ENCODE measurements around the gene TRMT61A.

TRMT61A gene

DNA sequence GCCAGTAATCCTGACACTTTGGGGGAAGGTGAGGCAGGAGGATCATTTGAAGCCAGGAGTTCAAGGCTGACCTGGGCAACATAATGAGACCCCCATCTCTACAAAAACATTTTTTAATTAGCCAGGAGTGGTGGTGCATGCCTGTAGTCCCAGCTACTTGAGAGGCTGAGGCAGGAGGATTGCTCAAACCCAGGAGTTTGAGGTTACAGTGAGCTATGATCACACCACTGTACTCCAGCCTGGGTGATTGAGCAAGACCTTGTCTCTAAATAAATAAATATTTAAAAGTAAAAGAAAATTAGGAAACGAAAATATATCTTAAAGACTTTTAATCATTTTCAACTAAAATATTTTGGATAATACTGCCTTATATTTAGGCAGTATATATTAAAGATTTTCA lies 32.2 kb upstream of the TRMT61A start:
- H3K27ac ChIP-seq (ENCODE audit: low read depth, low read length, severe bottlenecking), result no peak overlapping the region
- no CpG with 5 or more reads among the region's 1 CpG for WGBS, 2 experiments (ENCODE audit: insufficient coverage in 2 of 2)
- H3K9me3 ChIP-seq (ENCODE audit: control insufficient read depth, low read length), result no peaks in the 10 kb centered on the region
- peaks cover 7% of the 10 kb centered on the region for H3K4me1 ChIP-seq (ENCODE audit: control insufficient read depth, insufficient read depth, low read length, poor library complexity, severe bottlenecking)
- no peak overlapping the region for H3K4me3 ChIP-seq (ENCODE audit: extremely low read depth, insufficient read depth, low read length, poor library complexity, severe bottlenecking)
- H3K36me3 ChIP-seq (ENCODE audit: control insufficient read depth, insufficient read depth, low read length), result peaks cover 76% of the 10 kb centered on the region

DNA sequence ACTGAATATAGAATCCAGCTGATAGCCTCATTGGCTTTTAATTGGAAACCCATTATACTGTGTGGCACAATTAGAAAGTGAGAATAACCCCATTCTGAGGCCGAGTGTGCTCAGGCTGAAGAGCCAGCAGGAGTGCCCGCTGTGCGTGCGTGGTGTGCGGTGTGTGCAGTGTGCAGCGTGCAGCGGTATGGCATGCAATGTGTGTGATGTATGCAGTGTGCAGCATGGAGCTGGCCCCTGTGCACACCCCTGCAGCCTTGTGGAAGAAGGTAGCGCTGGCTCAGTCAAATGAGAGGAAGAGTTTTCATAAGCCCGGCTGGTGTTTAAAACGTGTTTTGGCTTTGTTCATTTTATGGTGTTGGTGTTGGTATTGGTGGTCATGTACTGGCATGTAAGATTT lies 29.3 kb upstream of the TRMT61A start:
- Histone ChIP-seq H3K36me3 (ENCODE audit: control insufficient read depth, insufficient read depth, low read length) (peaks cover 79% of the 10 kb centered on the region), H3K4me1 (ENCODE audit: control insufficient read depth, insufficient read depth, low read length, poor library complexity, severe bottlenecking) (peaks cover 7% of the 10 kb centered on the region), H3K4me3 (ENCODE audit: extremely low read depth, insufficient read depth, low read length, poor library complexity, severe bottlenecking) (no peak overlapping the region), H3K27ac (ENCODE audit: low read depth, low read length, severe bottlenecking) (no peak overlapping the region), H3K9me3 (ENCODE audit: control insufficient read depth, low read length) (no peaks in the 10 kb centered on the region)
- WGBS, 2 experiments (ENCODE audit: insufficient coverage in 2 of 2), result 75 to 90% methylated on average over 2 to 8 of the region's 10 CpGs

DNA sequence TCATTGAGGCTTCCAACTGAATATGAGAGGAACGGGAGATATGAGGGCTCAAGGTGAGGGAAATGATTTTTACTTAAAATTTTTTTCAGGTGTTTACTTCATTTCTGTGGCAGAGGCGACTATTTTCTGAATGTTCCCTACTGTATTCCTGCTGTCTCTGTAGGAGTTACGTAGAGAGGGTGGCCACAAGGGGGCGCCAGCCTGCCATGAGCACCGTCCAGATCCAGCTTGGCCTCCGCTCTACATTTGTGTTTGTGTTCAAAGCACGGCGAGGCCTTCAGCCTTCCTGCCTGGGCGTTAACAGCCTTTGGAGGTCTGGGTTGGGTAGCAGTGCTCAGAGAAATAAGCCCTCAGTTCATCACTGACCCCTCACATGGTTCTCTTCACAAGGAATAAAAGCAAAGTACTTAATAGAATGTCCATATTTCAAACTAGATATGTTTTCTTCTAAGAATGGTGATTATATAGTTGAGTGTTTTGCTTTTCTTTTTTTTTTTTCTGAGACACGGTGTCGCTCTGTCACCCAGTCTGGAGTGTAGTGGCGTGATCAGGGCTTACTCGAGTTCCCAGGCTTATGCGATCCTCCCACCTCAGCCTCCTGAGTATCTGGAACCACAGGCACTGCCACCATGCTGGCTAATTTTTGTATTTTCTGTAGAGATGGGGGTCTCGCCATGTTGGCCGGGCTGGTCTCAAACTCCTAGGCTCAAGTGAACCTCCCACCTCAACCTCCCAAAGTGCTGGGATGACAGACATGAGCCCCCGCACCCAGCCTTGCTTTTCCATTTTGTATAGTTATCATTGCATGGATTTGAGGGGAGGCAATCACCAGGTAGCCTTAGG lies 28.6 kb upstream of the TRMT61A start:
- WGBS, 2 experiments (ENCODE audit: insufficient coverage in 2 of 2), result 19 to 50% methylated on average over 4 to 7 of the region's 17 CpGs
- H3K4me3 ChIP-seq (ENCODE audit: extremely low read depth, insufficient read depth, low read length, poor library complexity, severe bottlenecking), result no peak overlapping the region
- H3K27ac ChIP-seq (ENCODE audit: low read depth, low read length, severe bottlenecking), result no peak overlapping the region
- H3K36me3 ChIP-seq (ENCODE audit: control insufficient read depth, insufficient read depth, low read length), result peaks cover 79% of the 10 kb centered on the region
- H3K4me1 ChIP-seq (ENCODE audit: control insufficient read depth, insufficient read depth, low read length, poor library complexity, severe bottlenecking), result peaks cover 7% of the 10 kb centered on the region
- H3K9me3 ChIP-seq (ENCODE audit: control insufficient read depth, low read length), result no peaks in the 10 kb centered on the region

DNA sequence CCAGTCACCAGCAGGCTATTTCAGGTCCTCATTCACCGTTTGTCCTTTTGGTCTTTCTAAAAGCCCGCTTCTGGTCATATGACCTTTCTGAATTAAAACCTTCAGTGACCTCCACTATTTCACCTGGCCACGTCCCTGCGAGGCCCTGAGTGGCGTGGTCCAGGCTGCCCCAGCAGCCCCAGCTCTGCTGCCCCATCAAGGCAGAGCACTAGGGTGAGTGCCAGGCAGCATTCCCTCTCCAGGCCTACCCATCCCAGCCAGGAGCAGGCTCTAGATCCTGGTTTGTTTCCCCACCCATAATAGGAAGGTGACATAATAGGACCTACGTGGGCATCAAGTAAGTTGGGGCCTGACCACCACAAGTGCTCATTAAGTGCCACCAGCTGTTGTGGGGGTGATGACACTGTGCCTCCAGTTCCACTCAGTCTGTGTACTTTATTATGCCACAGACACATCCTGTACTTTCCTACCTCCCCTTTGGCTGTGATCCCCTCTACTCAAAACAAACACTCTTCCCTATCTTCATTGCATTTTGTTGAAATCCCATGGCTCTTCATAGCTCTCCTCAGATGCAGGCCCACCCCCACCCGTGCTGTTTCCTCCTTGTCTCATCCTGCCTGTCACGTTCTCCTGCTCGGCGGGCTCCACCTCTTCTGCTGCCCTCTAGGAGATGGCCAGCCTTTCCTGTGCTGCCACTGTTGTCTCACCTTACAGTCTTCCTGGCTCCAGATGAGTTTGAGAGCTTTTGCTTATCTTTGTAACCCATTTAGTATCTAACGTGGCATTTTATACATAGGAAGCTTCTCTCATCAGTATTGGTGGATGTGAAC lies 27.7 kb upstream of the TRMT61A start:
- 89 to 93% methylated on average over 9 to 10 of the region's 11 CpGs for WGBS, 2 experiments (ENCODE audit: insufficient coverage in 2 of 2)

DNA sequence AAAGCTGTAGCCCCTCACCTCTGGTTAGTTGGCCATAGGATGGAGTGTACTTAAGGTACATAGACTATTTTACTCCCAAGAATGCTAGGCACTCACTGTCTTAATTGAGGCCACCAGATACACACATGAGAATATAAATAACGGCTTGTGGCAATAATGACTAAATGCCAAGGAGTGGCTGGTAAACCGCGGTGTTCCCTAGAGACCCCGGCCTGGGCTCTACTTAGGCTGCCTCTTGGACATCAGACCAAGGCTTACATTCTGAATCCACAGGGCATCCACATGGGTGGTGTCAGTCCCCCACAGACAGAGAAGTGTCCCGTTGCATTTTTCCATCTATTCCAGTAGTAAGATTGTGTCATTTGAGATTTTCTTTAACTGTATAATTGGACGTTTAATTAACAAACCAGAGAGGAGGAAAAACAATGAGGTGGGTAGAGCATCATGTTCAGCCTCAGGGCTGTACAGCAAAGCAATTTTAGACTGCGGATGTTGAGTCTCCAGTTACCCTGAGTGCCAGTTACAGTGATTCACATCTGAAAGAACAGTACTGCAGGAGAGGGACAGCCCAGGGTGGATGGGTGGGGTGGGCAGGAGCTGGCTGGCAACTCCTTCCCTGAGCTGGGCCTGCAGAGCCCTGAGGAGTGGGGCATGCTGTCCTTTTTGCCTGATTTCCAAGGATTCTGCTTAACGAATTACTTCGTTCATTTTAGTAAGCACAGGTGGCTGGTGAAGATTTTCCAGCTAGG lies 26.9 kb upstream of the TRMT61A start:
- H3K36me3 ChIP-seq (ENCODE audit: control insufficient read depth, insufficient read depth, low read length), result peaks cover 80% of the 10 kb centered on the region

More for the DNA sequence above, 27.7 kb upstream of the TRMT61A start:
- H3K36me3 ChIP-seq (ENCODE audit: control insufficient read depth, insufficient read depth, low read length), result peaks cover 77% of the 10 kb centered on the region
- H3K9me3 ChIP-seq (ENCODE audit: control insufficient read depth, low read length), result no peaks in the 10 kb centered on the region
- no peak overlapping the region for H3K27ac ChIP-seq (ENCODE audit: low read depth, low read length, severe bottlenecking)
- peaks cover 7% of the 10 kb centered on the region for H3K4me1 ChIP-seq (ENCODE audit: control insufficient read depth, insufficient read depth, low read length, poor library complexity, severe bottlenecking)
- no peak overlapping the region for H3K4me3 ChIP-seq (ENCODE audit: extremely low read depth, insufficient read depth, low read length, poor library complexity, severe bottlenecking)

DNA sequence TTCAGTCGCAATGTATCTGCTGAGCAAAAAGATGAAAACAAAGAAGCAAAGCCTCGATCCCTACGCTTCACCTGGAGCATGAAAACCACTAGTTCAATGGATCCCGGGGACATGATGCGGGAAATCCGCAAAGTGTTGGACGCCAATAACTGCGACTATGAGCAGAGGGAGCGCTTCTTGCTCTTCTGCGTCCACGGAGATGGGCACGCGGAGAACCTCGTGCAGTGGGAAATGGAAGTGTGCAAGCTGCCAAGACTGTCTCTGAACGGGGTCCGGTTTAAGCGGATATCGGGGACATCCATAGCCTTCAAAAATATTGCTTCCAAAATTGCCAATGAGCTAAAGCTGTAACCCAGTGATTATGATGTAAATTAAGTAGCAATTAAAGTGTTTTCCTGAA lies 26.1 kb upstream of the TRMT61A start:
- no peak overlapping the region for H3K4me3 ChIP-seq (ENCODE audit: extremely low read depth, insufficient read depth, low read length, poor library complexity, severe bottlenecking)
- peaks cover 7% of the 10 kb centered on the region for H3K4me1 ChIP-seq (ENCODE audit: control insufficient read depth, insufficient read depth, low read length, poor library complexity, severe bottlenecking)
- H3K9me3 ChIP-seq (ENCODE audit: control insufficient read depth, low read length), result no peaks in the 10 kb centered on the region
- H3K27ac ChIP-seq (ENCODE audit: low read depth, low read length, severe bottlenecking), result no peak overlapping the region
- 98 to 99% methylated on average over 14 to 18 of the region's 18 CpGs for WGBS, 2 experiments (ENCODE audit: insufficient coverage in 2 of 2)
- H3K36me3 ChIP-seq (ENCODE audit: control insufficient read depth, insufficient read depth, low read length), result peaks cover 85% of the 10 kb centered on the region

More for the DNA sequence above, 26.9 kb upstream of the TRMT61A start:
- Histone ChIP-seq H3K27ac (ENCODE audit: low read depth, low read length, severe bottlenecking) (no peak overlapping the region), H3K9me3 (ENCODE audit: control insufficient read depth, low read length) (no peaks in the 10 kb centered on the region), H3K4me3 (ENCODE audit: extremely low read depth, insufficient read depth, low read length, poor library complexity, severe bottlenecking) (no peak overlapping the region), H3K4me1 (ENCODE audit: control insufficient read depth, insufficient read depth, low read length, poor library complexity, severe bottlenecking) (peaks cover 7% of the 10 kb centered on the region)
- 96 to 97% methylated on average over 8 to 9 of the region's 9 CpGs for WGBS, 2 experiments (ENCODE audit: insufficient coverage in 2 of 2)

DNA sequence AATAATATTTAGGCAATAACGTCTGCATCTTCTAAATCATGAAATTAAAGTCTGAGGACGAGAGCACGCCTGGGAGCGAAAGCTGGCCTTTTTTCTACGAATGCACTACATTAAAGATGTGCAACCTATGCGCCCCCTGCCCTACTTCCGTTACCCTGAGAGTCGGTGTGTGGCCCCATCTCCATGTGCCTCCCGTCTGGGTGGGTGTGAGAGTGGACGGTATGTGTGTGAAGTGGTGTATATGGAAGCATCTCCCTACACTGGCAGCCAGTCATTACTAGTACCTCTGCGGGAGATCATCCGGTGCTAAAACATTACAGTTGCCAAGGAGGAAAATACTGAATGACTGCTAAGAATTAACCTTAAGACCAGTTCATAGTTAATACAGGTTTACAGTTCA lies 25.7 kb upstream of the TRMT61A start:
- H3K9me3 ChIP-seq (ENCODE audit: control insufficient read depth, low read length), result no peaks in the 10 kb centered on the region

DNA sequence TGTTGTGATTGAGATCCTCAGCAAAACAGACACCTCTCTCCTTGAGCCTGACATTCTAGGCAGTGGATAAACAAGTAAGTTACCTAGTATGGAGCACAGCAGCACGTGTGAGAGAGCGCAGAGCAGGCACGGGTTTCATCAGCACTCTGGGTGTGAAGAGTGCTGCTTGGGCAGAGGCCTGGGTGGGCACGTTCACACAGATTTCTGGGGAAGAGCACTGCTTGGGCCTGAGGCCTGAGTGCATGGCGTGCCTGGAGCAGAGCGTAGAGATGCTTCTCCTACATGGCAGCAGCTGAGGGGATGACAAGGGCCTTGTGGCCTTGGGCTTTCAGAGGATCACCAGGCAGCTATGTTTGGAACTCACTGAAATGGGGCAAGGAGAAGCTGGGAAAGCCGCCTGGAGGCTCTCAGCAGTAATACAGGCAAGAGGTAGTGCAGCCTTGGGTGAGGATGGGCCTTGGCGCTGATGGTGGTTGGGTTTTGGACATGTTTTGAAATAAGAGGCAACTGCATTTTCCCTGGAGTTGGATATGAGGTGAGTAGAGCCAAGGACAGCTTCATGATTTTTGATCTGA lies 23.9 kb upstream of the TRMT61A start:
- H3K4me3 ChIP-seq (ENCODE audit: extremely low read depth, insufficient read depth, low read length, poor library complexity, severe bottlenecking), result no peak overlapping the region
- peaks cover 89% of the 10 kb centered on the region for H3K36me3 ChIP-seq (ENCODE audit: control insufficient read depth, insufficient read depth, low read length)
- no peaks in the 10 kb centered on the region for H3K9me3 ChIP-seq (ENCODE audit: control insufficient read depth, low read length)
- H3K27ac ChIP-seq (ENCODE audit: low read depth, low read length, severe bottlenecking), result no peak overlapping the region
- WGBS, 2 experiments (ENCODE audit: insufficient coverage in 2 of 2), result 80 to 86% methylated on average over 7 to 8 of the region's 8 CpGs
- H3K4me1 ChIP-seq (ENCODE audit: control insufficient read depth, insufficient read depth, low read length, poor library complexity, severe bottlenecking), result peaks cover 7% of the 10 kb centered on the region

More for the DNA sequence above, 25.7 kb upstream of the TRMT61A start:
- Histone ChIP-seq H3K4me1 (ENCODE audit: control insufficient read depth, insufficient read depth, low read length, poor library complexity, severe bottlenecking) (peaks cover 7% of the 10 kb centered on the region), H3K27ac (ENCODE audit: low read depth, low read length, severe bottlenecking) (no peak overlapping the region), H3K36me3 (ENCODE audit: control insufficient read depth, insufficient read depth, low read length) (peaks cover 84% of the 10 kb centered on the region), H3K4me3 (ENCODE audit: extremely low read depth, insufficient read depth, low read length, poor library complexity, severe bottlenecking) (no peak overlapping the region)
- WGBS, 2 experiments (ENCODE audit: insufficient coverage in 2 of 2), result 96 to 98% methylated on average over 6 to 7 of the region's 12 CpGs

DNA sequence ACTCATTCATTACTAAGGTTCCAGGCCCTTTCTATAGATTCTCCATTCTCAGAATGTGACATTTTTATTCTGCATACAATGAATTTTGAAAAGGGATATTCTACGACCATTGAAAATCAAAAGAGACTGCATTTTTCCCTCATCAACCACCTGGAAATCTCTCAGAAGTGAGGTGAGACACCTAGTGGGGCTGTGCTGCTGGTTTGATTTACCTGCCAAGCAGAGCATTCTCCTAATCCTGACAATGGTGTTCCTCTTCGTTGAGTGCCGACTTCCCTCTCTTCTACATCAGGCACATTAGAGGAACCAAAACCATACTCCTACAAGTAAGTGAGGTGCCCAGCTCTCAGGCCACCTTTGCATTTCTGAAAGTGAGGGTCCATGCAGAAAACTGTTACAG lies 21.2 kb upstream of the TRMT61A start:
- WGBS, 2 experiments (ENCODE audit: insufficient coverage in 2 of 2), result 89 to 94% methylated on average over 2 of the region's 3 CpGs
- H3K27ac ChIP-seq (ENCODE audit: low read depth, low read length, severe bottlenecking), result no peak overlapping the region
- no peak overlapping the region for H3K4me3 ChIP-seq (ENCODE audit: extremely low read depth, insufficient read depth, low read length, poor library complexity, severe bottlenecking)
- peaks cover 76% of the 10 kb centered on the region for H3K36me3 ChIP-seq (ENCODE audit: control insufficient read depth, insufficient read depth, low read length)
- no peaks in the 10 kb centered on the region for H3K9me3 ChIP-seq (ENCODE audit: control insufficient read depth, low read length)
- H3K4me1 ChIP-seq (ENCODE audit: control insufficient read depth, insufficient read depth, low read length, poor library complexity, severe bottlenecking), result no peaks in the 10 kb centered on the region

Measured in mesodermal cell (in vitro differentiated cells).